ENCODE measurements around the gene UBA52. TPM values are rescaled to one million over a fixed set of nuclear protein-coding genes. Genes with fewer than 3 reads are reported as not detected.

UBA52 gene
- total RNA-seq, 1 experiment from 2014 or later, result 1,330 TPM

- H3K27ac Mint-ChIP-seq (ENCODE audit: low read depth, unreplicated experiment), result no peak overlapping the region
- BruUV-seq (replicated peaks), result no TSS peak
- peaks cover 32% of the 10 kb centered on the region for H3K36me3 Mint-ChIP-seq (ENCODE audit: insufficient read depth, unreplicated experiment)
- DNase-seq (ENCODE audit: unreplicated experiment), result no peak
- no peaks in the 10 kb centered on the region for H3K9me3 Mint-ChIP-seq (ENCODE audit: unreplicated experiment)
- ChIA-PET CTCF (interaction anchor here (1.1 to 1.2 kb wide), 2 partner anchors 13 to 65 kb away, joined by 3 read pairs; no protein-coding TSS in a partner anchor), POLR2A (interaction anchor here (2.6 kb wide), 1 partner anchor 9 kb away, joined by 7 read pairs; no protein-coding TSS in a partner anchor)
- no peak overlapping the region for H3K4me3 Mint-ChIP-seq (ENCODE audit: unreplicated experiment)
- TF ChIP-seq CTCF (IDR thresholded peaks at IDR 0.05; ENCODE audit: unreplicated experiment), result no peak
- no peaks in the 10 kb centered on the region for H3K27me3 Mint-ChIP-seq (ENCODE audit: insufficient read depth, unreplicated experiment)
- H3K4me1 Mint-ChIP-seq (ENCODE audit: insufficient read depth, unreplicated experiment), result peaks cover 4% of the 10 kb centered on the region
- intact Hi-C loops (cut with micrococcal nuclease), result no loop called here
Observed at GRCh38 chr19:18532168-18532890, 39.3 kb upstream of the UBA52 start.

- TF ChIP-seq CTCF (IDR thresholded peaks at IDR 0.05; ENCODE audit: unreplicated experiment), result no peak
- Mint-ChIP-seq H3K4me1 (ENCODE audit: insufficient read depth, unreplicated experiment) (peaks cover 4% of the 10 kb centered on the region), H3K9me3 (ENCODE audit: unreplicated experiment) (no peaks in the 10 kb centered on the region), H3K27me3 (ENCODE audit: insufficient read depth, unreplicated experiment) (no peaks in the 10 kb centered on the region), H3K4me3 (ENCODE audit: unreplicated experiment) (no peak overlapping the region), H3K36me3 (ENCODE audit: insufficient read depth, unreplicated experiment) (peaks cover 32% of the 10 kb centered on the region), H3K27ac (ENCODE audit: low read depth, unreplicated experiment) (no peak overlapping the region)
- CTCF ChIA-PET, result interaction anchor here (0.5 to 1.2 kb wide), 3 partner anchors 13 to 76 kb away, joined by 3 read pairs; no protein-coding TSS in a partner anchor
- POLR2A ChIA-PET, result interaction anchor here (2.6 kb wide), 1 partner anchor 10 kb away, joined by 7 read pairs; no protein-coding TSS in a partner anchor
- no TSS peak for BruUV-seq (replicated peaks)
- no peak for DNase-seq (ENCODE audit: unreplicated experiment)
- intact Hi-C loops (cut with micrococcal nuclease), result no loop called here
Observed at GRCh38 chr19:18533058-18533457, 38.6 kb upstream of the UBA52 start.

DNA sequence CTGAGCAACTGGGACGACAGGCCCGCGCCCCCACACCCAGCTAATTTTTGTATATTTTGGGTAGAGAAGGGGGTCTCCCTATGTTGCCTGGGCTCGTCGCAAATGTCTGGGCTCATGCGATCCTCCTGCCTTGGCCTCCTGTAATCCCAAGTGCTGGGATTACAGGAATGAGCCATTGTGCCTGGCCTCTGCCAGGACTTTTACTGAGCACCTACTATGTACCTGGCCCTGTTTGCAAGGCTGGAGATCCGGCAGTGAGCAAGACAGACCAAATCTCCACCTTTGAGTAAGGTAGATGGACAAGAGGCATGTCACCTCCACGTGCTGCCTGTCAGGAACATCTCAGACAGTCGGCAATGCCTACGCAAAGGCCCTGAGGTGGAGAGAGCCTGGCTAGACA lies 35.2 kb upstream of the UBA52 start:
- Mint-ChIP-seq H3K4me1 (ENCODE audit: insufficient read depth, unreplicated experiment) (peaks cover 4% of the 10 kb centered on the region), H3K4me3 (ENCODE audit: unreplicated experiment) (no peak overlapping the region), H3K36me3 (ENCODE audit: insufficient read depth, unreplicated experiment) (peaks cover 51% of the 10 kb centered on the region), H3K9me3 (ENCODE audit: unreplicated experiment) (no peaks in the 10 kb centered on the region), H3K27me3 (ENCODE audit: insufficient read depth, unreplicated experiment) (no peaks in the 10 kb centered on the region), H3K27ac (ENCODE audit: low read depth, unreplicated experiment) (no peak overlapping the region)
- POLR2A ChIA-PET, result interaction anchor here (0.7 kb wide), 1 partner anchor 463 kb away, joined by 3 read pairs; no protein-coding TSS in a partner anchor
- CTCF ChIA-PET, result interaction anchor here (1.3 kb wide), 1 partner anchor 53 kb away, joined by 3 read pairs; the partner anchor contains the start of gene REX1BD
- intact Hi-C loops (cut with micrococcal nuclease), result no loop called here
- no peak for DNase-seq (ENCODE audit: unreplicated experiment)
- TF ChIP-seq CTCF (IDR thresholded peaks at IDR 0.05; ENCODE audit: unreplicated experiment), result no peak
- no TSS peak for BruUV-seq (replicated peaks)

- TF ChIP-seq CTCF (IDR thresholded peaks at IDR 0.05; ENCODE audit: unreplicated experiment), result no peak
Observed at GRCh38 chr19:18537431-18537830, 34.2 kb upstream of the UBA52 start.

More at GRCh38 chr19:18537431-18537830, 34.2 kb upstream of the UBA52 start:
- no peak overlapping the region for H3K27ac Mint-ChIP-seq (ENCODE audit: low read depth, unreplicated experiment)
- no peaks in the 10 kb centered on the region for H3K27me3 Mint-ChIP-seq (ENCODE audit: insufficient read depth, unreplicated experiment)
- no TSS peak for BruUV-seq (replicated peaks)
- DNase-seq (ENCODE audit: unreplicated experiment), result no peak
- intact Hi-C loops (cut with micrococcal nuclease), result no loop called here
- no peaks in the 10 kb centered on the region for H3K9me3 Mint-ChIP-seq (ENCODE audit: unreplicated experiment)
- CTCF ChIA-PET, result interaction anchor here (0.6 kb wide), 1 partner anchor 952 kb away, joined by 3 read pairs; no protein-coding TSS in a partner anchor
- no peak overlapping the region for H3K4me3 Mint-ChIP-seq (ENCODE audit: unreplicated experiment)
- H3K36me3 Mint-ChIP-seq (ENCODE audit: insufficient read depth, unreplicated experiment), result peaks cover 53% of the 10 kb centered on the region
- POLR2A ChIA-PET, result interaction anchor here (0.7 kb wide), 1 partner anchor 462 kb away, joined by 3 read pairs; no protein-coding TSS in a partner anchor
- peaks cover 4% of the 10 kb centered on the region for H3K4me1 Mint-ChIP-seq (ENCODE audit: insufficient read depth, unreplicated experiment)
